GM18508 (cell line): ENCODE data around the gene KTI12.

Experiments
- ATAC-seq: cut with Tn5 transposase; IDR thresholded peaks from one replicate; pipeline ENCODE4 v1.9.1; 2021; ENCODE audit warnings: moderate number of reproducible peaks; ENCODE audit not compliant: insufficient read depth, unreplicated experiment

The KTI12 gene

DNA sequence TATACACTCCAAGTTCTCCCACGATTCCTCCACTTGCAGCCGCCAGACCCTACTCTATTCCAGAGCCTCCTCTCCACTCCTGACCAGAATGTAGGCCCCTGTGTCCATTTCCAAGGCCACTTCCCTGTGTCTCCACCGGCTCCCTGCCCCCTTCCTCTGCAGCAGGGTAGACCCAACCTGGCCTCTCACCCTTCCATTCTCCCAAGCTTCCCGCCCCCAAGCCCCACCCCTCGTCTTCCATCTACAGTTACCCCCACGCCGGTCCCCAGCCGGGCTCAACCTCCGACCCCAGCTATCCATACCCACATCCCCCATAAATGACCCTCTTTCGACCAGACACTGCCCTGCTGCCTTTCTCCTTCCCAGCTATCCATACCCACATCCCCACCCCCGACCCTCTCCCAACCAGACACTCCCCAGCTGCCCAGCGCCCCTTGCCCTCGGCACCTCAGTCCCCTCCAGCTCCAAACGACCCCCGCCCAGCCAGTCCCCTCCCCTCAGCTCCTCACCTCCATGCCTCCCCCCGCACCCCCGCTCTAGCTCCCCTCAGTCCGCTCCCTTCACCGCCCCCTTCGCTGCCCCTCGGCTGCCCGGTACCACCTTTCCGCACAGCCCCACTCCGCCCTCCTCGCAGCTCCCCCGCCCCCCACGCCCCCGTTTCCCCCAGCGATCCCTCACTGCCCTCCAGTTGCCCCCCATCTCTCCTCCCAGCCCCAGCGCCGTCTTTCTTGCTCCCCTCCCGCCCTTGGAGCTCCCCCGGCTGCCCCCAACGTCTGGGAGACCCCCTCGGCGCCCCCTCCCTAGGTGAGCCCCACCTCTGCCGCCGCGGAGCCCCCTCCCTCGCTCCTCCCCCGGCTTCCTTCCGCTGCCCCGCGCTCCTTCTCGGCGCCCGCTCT is 43.8 kb downstream of the KTI12 start:
- ATAC-seq: no peak

DNA sequence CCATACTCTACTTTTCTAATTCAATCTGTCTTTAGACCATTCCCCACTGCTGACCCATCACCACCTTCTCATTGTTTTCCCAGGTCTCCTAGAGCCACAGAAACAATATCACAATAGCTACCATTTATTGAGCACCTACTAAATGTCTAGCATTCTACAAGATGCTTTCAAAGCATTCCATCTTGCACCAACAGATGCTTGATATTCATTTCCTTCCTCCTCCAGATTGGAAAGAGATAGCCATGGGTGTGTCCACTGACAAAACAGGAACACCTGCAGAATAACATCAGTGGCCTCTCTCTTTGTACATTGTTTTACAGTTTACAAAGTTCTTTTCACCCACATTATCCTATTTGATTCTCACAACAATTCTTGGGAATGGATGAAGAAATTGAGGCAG is 45.4 kb downstream of the KTI12 start:
- no peak for ATAC-seq

DNA sequence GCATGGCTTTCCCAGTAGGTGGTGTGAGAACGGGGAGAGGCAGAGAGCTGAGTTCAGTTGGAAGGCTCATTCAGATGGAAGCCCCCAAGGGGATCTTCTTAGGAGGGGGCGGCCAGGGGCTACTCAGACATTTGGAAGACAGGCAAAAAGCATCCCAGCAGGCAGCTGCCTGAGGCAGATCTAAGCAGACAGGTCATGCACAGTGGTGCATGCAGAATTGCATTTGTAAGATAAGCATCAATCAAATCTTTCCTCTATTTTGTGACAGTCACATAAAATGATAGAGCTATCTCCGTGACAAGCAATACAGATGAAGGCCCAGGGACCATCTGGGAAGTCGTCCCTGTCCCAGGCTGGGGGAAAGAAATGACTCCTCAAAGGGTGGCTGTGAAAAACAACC is 46.9 kb downstream of the KTI12 start:
- no peak for ATAC-seq

DNA sequence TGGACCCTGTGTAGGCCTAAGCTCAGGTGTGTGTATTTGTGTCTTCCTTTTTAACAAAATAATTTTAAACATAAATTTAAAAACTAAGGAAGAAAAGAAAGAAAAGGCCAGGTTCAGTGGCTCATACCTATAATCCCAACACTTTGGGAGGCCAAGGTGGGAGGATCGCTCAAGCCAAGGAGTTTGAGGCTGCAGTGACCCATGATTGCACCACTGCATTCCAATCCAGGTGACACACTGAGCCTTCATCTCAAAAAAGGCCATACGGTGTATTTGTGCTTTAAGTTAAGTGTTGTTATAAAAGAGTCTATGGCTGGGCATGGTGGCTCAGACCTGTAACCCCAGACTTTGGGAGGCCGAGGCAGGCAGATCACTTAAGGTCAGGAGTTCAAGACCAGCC is 51.4 kb downstream of the KTI12 start:
- no peak for ATAC-seq
